Hepatocyte (in vitro differentiated cells): ENCODE data around the gene FILIP1. TPM values are rescaled to one million over a fixed set of nuclear protein-coding genes. Genes with fewer than 3 reads are reported as not detected.

Source experiments
- DNase-seq: peaks from one replicate; pipeline ENCODE4 v3.0.0-alpha.2; 2016; ENCODE audit warnings: low spot score
- H2AFZ ChIP-seq: fragments of 200-600 bp; sonication (generic); 2 replicates; pipeline ENCODE4 v1.6.0; 2016; ENCODE audit warnings: antibody characterized with exemption, mild to moderate bottlenecking
- H3K27ac ChIP-seq: fragments of 200-600 bp; sonication (generic); 2 replicates; pipeline ENCODE4 v1.5.1; 2016; ENCODE audit warnings: mild to moderate bottlenecking
- H3K27me3 ChIP-seq: fragments of 200-600 bp; sonication (generic); 2 replicates; pipeline ENCODE4 v1.6.1; 2016
- H3K36me3 ChIP-seq: fragments of 200-600 bp; sonication (generic); replicated peaks from 2 replicates; pipeline ENCODE4 v1.5.1; 2016; ENCODE audit warnings: low read depth; ENCODE audit not compliant: insufficient read depth
- H3K4me1 ChIP-seq: fragments of 200-600 bp; sonication (generic); 2 replicates; pipeline ENCODE4 v1.5.1; 2016; ENCODE audit warnings: mild to moderate bottlenecking, moderate library complexity; ENCODE audit not compliant: insufficient read depth
- H3K4me2 ChIP-seq: fragments of 200-600 bp; sonication (generic); 2 replicates; pipeline ENCODE4 v1.6.0; 2016
- H3K4me3 ChIP-seq: fragments of 200-600 bp; sonication (generic); 2 replicates; pipeline ENCODE4 v1.5.1; 2016; ENCODE audit warnings: mild to moderate bottlenecking
- H3K79me2 ChIP-seq: fragments of 200-600 bp; sonication (generic); 2 replicates; pipeline ENCODE4 v1.6.0; 2017; ENCODE audit warnings: mild to moderate bottlenecking
- H3K9me2 ChIP-seq: fragments of 200-600 bp; sonication (generic); replicated peaks from 2 replicates; pipeline ENCODE4 v1.6.0; 2017; ENCODE audit warnings: mild to moderate bottlenecking; ENCODE audit not compliant: insufficient read depth
- H3K9me3 ChIP-seq: fragments of 200-600 bp; sonication (generic); 2 replicates; pipeline ENCODE4 v1.5.1; 2016; ENCODE audit warnings: low read depth, mild to moderate bottlenecking
- H4K20me1 ChIP-seq: fragments of 200-600 bp; sonication (generic); 2 replicates; pipeline ENCODE4 v1.6.0; 2016; ENCODE audit warnings: mild to moderate bottlenecking; ENCODE audit not compliant: insufficient read depth, poor library complexity, severe bottlenecking
- CTCF ChIP-seq: fragments of 200-600 bp; sonication (generic); IDR thresholded peaks from 2 replicates; pipeline ENCODE4 v1.5.1; 2016; ENCODE audit warnings: antibody characterized with exemption, mild to moderate bottlenecking; ENCODE audit not compliant: poor library complexity
- EZH2 ChIP-seq: fragments of 200-600 bp; sonication (generic); IDR thresholded peaks from 2 replicates; pipeline ENCODE4 v1.6.1; 2016; ENCODE audit warnings: antibody characterized with exemption, mild to moderate bottlenecking, borderline replicate concordance
- EZH2phosphoT487 ChIP-seq: fragments of 200-600 bp; sonication (generic); IDR thresholded peaks from one replicate; pipeline ENCODE4 v1.6.1; 2018; ENCODE audit warnings: antibody characterized with exemption, mild to moderate bottlenecking, low read depth, moderate library complexity; ENCODE audit not compliant: unreplicated experiment, severe bottlenecking
- WGBS: methylation state at CpG from one replicate; pipeline ENCODE4 v1.1.6; 2016; ENCODE audit warnings: low lambda C conversion rate; ENCODE audit errors: missing lambda C conversion rate; 5-methylcytosine and 5-hydroxymethylcytosine counted together
- polyA plus RNA-seq: library from polyadenylated mRNA; unstranded; fragments of >200 nt; fragmentation: Nextera tagmentation; extraction: Ambion mirVana; gene quantifications from 2 replicates; pipeline ENCODE4 v1.2.1, GENCODE V29; 2016
- total RNA-seq: library from RNA; depleted of rRNA; stranded (reverse); fragments of >200 nt; gene quantifications from 2 replicates; pipeline ENCODE4 v1.2.3, GENCODE V29; 2014

The FILIP1 gene
- total and polyA plus RNA-seq, 2 experiments from 2014 or later: 4.1 to 6.0 TPM

- DNase-seq: no peak
- no peak overlapping the region for H3K4me3 ChIP-seq
- no peaks in the 10 kb centered on the region for H3K9me2 ChIP-seq
- 72% methylated on average over 4 of the region's 4 CpGs for WGBS
- H3K9me3 ChIP-seq: no peaks in the 10 kb centered on the region
- no peaks in the 10 kb centered on the region for H4K20me1 ChIP-seq
- TF ChIP-seq CTCF (no peak), EZH2phosphoT487 (no peak)
- H3K79me2 ChIP-seq: no peaks in the 10 kb centered on the region
- H3K36me3 ChIP-seq: no peaks in the 10 kb centered on the region
- no peak overlapping the region for H3K27ac ChIP-seq
- no peak overlapping the region for H3K4me2 ChIP-seq
- H3K4me1 ChIP-seq: no peaks in the 10 kb centered on the region
- no peaks in the 10 kb centered on the region for H3K27me3 ChIP-seq
- H2AFZ ChIP-seq: no peak overlapping the region
Measured at GRCh38 chr6:75501756-75502155, 8.2 kb upstream of the FILIP1 start.

- no peak for TF ChIP-seq EZH2phosphoT487
- no peak for TF ChIP-seq EZH2
- TF ChIP-seq CTCF: no peak
- Histone ChIP-seq H3K9me2 (no peaks in the 10 kb centered on the region), H3K27ac (no peak overlapping the region), H3K79me2 (no peaks in the 10 kb centered on the region), H2AFZ (no peak overlapping the region), H3K4me3 (no peak overlapping the region), H3K27me3 (no peaks in the 10 kb centered on the region), H3K4me1 (no peaks in the 10 kb centered on the region), H4K20me1 (no peaks in the 10 kb centered on the region), H3K36me3 (no peaks in the 10 kb centered on the region), H3K4me2 (no peak overlapping the region), H3K9me3 (no peaks in the 10 kb centered on the region)
- DNase-seq: no peak
- WGBS: 73% methylated on average over 4 of the region's 4 CpGs
Measured at GRCh38 chr6:75499640-75500039, 6.0 kb upstream of the FILIP1 start.

- H3K27me3 ChIP-seq: no peaks in the 10 kb centered on the region
- TF ChIP-seq EZH2phosphoT487: no peak
- no peak for TF ChIP-seq EZH2
- TF ChIP-seq CTCF: no peak
- WGBS: 83% methylated on average over 1 of the region's 1 CpG
- no peaks in the 10 kb centered on the region for H3K36me3 ChIP-seq
- H4K20me1 ChIP-seq: no peaks in the 10 kb centered on the region
- no peaks in the 10 kb centered on the region for H3K9me3 ChIP-seq
- no peak overlapping the region for H3K4me2 ChIP-seq
- H3K27ac ChIP-seq: no peak overlapping the region
- no peak overlapping the region for H3K4me3 ChIP-seq
- H3K79me2 ChIP-seq: no peaks in the 10 kb centered on the region
- H3K9me2 ChIP-seq: no peaks in the 10 kb centered on the region
- no peak overlapping the region for H2AFZ ChIP-seq
- no peak for DNase-seq
- H3K4me1 ChIP-seq: no peaks in the 10 kb centered on the region
Measured at GRCh38 chr6:75498862-75499261, 5.3 kb upstream of the FILIP1 start.

DNA sequence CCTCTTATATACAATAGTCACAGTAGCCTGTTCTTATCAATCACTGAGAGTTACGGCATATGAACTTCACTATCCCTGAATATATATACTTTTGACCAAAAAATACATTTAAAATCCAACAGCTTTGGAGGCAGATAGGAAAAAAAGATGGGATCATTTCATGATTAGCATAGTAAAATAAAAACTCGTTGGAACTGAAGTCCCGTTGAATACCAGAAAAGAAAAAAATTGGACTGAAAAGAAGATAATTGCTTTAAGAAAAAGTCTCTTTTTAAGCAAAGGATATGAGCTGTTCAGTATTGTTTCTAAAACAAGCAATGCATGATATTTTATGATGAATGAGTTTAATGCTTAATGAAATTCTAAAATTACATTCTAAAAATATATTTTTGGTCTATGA lies 4.4 kb upstream of the FILIP1 start:
- Histone ChIP-seq H2AFZ (no peak overlapping the region), H3K4me2 (no peak overlapping the region), H4K20me1 (no peaks in the 10 kb centered on the region), H3K9me3 (no peaks in the 10 kb centered on the region), H3K27me3 (no peaks in the 10 kb centered on the region), H3K36me3 (no peaks in the 10 kb centered on the region), H3K9me2 (no peaks in the 10 kb centered on the region), H3K27ac (no peak overlapping the region), H3K79me2 (peaks cover under 1% of the 10 kb centered on the region), H3K4me3 (no peak overlapping the region), H3K4me1 (no peaks in the 10 kb centered on the region)
- WGBS: 91% methylated on average over 3 of the region's 3 CpGs
- TF ChIP-seq EZH2: no peak
- no peak for DNase-seq
